ENCODE data around the gene MCCC1.

DNA sequence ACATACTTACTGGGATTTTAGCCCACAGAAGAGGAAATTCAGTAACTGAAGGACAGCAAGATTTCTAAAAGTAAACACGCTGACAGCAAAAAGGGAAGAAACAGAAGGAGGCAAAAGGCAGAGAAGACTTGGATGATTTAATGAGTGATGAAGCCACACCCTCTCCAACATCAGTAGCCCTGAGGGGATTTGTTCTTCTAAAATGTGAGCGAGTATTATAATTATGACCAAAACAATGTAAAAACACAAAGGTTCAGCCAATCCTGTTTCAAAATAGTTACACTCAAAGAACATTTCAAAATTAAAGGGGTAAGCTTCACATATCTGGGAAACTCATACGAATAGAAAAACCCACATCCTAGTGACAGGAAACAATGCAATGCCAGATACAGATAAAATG is 25.0 kb downstream of the MCCC1 start:
- no peak for TF ChIP-seq POLR2AphosphoS5 (IDR thresholded peaks at IDR 0.05; ENCODE audit: borderline replicate concordance, low read depth, low read length)
- no peak for TF ChIP-seq EZH2 (IDR thresholded peaks at IDR 0.05)

All from SK-N-MC (cell line).